IMR-90 (cell line): Measurements from ENCODE around the gene LGALS16. TPM values are rescaled to one million over a fixed set of nuclear protein-coding genes. Genes with fewer than 3 reads are reported as not detected.

Source experiments
- CEBPB ChIP-seq: IDR thresholded peaks from 2 replicates; pipeline ENCODE4 v1.6.1; 2012; ENCODE audit warnings: low read depth, low read length, improper control_type of control experiment
- microRNA-seq, 2 experiments: library from miRNA; stranded (forward) in 1 of 2; unstranded in 1 of 2; fragments of 10-50 nt in 1 of 2; fragments of <30 nt in 1 of 2; gene quantifications in 1 of 2; microRNA quantifications in 1 of 2; one replicate each; pipeline versions ENCODE3 to v1.1.0; 2013 to 2020; ENCODE audit not compliant: insufficient read depth in 1 of 2, insufficient read length in 1 of 2, unreplicated experiment in 1 of 2
- polyA plus RNA-seq, 3 experiments: library from polyadenylated mRNA; depleted of rRNA; stranded (reverse); fragments of >200 nt; gene quantifications; 2 replicates each; pipeline ENCODE4 v1.2.3, GENCODE V29; 2012; ENCODE audit warnings: low replicate concordance in 1 of 3
- small RNA-seq, 5 experiments: library from RNA; depleted of rRNA; stranded (forward); fragments of <200 nt; gene quantifications; one replicate each; pipeline ENCODE3, GENCODE V24; 2012
- total RNA-seq: library from RNA; depleted of rRNA; stranded (reverse); fragments of >200 nt; gene quantifications from 2 replicates; pipeline ENCODE4 v1.2.3, GENCODE V29; 2012; rRNA removed

LGALS16 gene
- total and polyA plus RNA-seq, 2 of the 4 experiments (the other 2 are of a cell fraction) = not detected

DNA sequence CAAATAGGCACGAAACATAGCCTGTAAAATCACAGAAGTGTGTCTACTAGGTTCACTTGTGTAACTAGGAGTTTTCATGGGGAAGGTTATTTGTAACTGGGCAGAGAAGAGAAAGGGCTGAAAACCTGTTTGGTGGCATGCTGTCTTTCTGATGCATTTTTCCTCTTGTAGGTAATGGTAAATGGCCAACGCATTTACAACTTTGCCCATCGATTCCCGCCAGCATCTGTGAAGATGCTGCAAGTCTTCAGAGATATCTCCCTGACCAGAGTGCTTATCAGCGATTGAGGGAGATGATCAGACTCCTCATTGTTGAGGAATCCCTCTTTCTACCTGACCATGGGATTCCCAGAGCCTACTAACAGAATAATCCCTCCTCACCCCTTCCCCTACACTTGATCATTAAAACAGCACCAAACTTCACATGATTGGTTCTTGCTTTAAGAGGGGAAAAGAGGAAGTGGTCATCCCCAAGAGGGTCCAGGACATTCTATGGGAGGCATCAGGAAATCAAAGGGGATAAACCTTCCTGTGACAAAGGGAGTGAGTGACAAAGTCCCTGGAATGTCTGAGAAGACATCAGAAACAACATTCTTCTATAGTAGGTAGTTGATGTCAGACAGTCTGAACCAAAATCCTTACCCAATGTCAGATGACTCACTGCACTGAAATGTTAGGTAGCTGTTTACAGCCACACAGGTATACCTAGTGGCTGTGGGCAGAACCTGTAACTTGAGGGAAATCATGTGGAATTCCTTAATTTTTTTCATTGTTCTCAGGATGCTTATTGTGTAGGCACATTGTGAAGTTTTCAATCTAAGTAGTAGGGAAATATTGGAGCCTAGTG lies 53.5 kb downstream of the LGALS16 start (continued):
- TF ChIP-seq CEBPB = no peak

Small RNA genes lying within 50 kb of the gene (microRNA-seq; reads per million reads assigned to microRNA genes)
- not detected for gene AC005176.2 (ENCODE audit: insufficient read depth, insufficient read length)
- gene RPS29P27 (ENCODE audit: insufficient read depth, insufficient read length) = not detected
- not detected for gene RPS29P30 (ENCODE audit: insufficient read depth, insufficient read length)

Small RNA genes lying within 50 kb of the gene (small RNA-seq; reads per million reads assigned to genes)
- gene AC005176.2 = 0 reads per million in 5 experiments
- gene RPS29P27 = 0 reads per million in 5 experiments
- 0 reads per million in 5 experiments for gene RPS29P30

Other genes with a start within 250 kb of the LGALS16 start
- 1.4 and 3.1 TPM in 2 replicates for gene ZFP36, start 249.1 kb upstream of the LGALS16 start, total RNA-seq
- gene ZFP36, start 249.1 kb upstream of the LGALS16 start, polyA plus RNA-seq (2012; rRNA removed) = 45.0 and 50.5 TPM in 2 replicates
- gene PLEKHG2, start 243.2 kb upstream of the LGALS16 start, total RNA-seq = 6.5 and 7.8 TPM in 2 replicates
- 28.3 and 33.2 TPM in 2 replicates for gene PLEKHG2, start 243.2 kb upstream of the LGALS16 start, polyA plus RNA-seq (2012; rRNA removed)
- 320 and 410 TPM in 2 replicates for gene RPS16, start 220.0 kb upstream of the LGALS16 start, total RNA-seq
- gene RPS16, start 220.0 kb upstream of the LGALS16 start, polyA plus RNA-seq (2012; rRNA removed) = 3,500 and 3,524 TPM in 2 replicates
- 75.3 and 86.9 TPM in 2 replicates for gene SUPT5H, start 210.3 kb upstream of the LGALS16 start, total RNA-seq
- gene SUPT5H, start 210.3 kb upstream of the LGALS16 start, polyA plus RNA-seq (2012; rRNA removed) = 116 and 117 TPM in 2 replicates
- gene TIMM50, start 175.1 kb upstream of the LGALS16 start, total RNA-seq = 52.0 and 53.3 TPM in 2 replicates
- gene TIMM50, start 175.1 kb upstream of the LGALS16 start, polyA plus RNA-seq (2012; rRNA removed) = 76.8 and 89.9 TPM in 2 replicates
- 0.28 and 0.36 TPM in 2 replicates for gene DLL3, start 157.0 kb upstream of the LGALS16 start, total RNA-seq
- gene DLL3, start 157.0 kb upstream of the LGALS16 start, polyA plus RNA-seq (2012; rRNA removed) = 1.3 and 1.9 TPM in 2 replicates
- not detected in 2 replicates for gene SELENOV, start 140.8 kb upstream of the LGALS16 start, total RNA-seq
- gene SELENOV, start 140.8 kb upstream of the LGALS16 start, polyA plus RNA-seq (2012; rRNA removed) = not detected in 2 replicates
- 2.7 and 4.2 TPM in 2 replicates for gene EID2B, start 123.1 kb upstream of the LGALS16 start, total RNA-seq
- gene EID2B, start 123.1 kb upstream of the LGALS16 start, polyA plus RNA-seq (2012; rRNA removed) = 2.3 and 2.5 TPM in 2 replicates
- gene EID2, start 115.8 kb upstream of the LGALS16 start, total RNA-seq = 5.7 and 6.9 TPM in 2 replicates
- gene EID2, start 115.8 kb upstream of the LGALS16 start, polyA plus RNA-seq (2012; rRNA removed) = 9.8 and 10.4 TPM in 2 replicates
- not detected in 2 replicates for gene LGALS13, start 53.4 kb upstream of the LGALS16 start, total RNA-seq
- not detected in 2 replicates for gene LGALS13, start 53.4 kb upstream of the LGALS16 start, polyA plus RNA-seq (2012; rRNA removed)
- gene LGALS14, start 48.6 kb downstream of the LGALS16 start, total RNA-seq = not detected in 2 replicates
- not detected in 2 replicates for gene LGALS14, start 48.6 kb downstream of the LGALS16 start, polyA plus RNA-seq (2012; rRNA removed)
- not detected in 2 replicates for gene CLC, start 82.1 kb downstream of the LGALS16 start, total RNA-seq
- gene CLC, start 82.1 kb downstream of the LGALS16 start, polyA plus RNA-seq (2012; rRNA removed) = not detected in 2 replicates
- gene LEUTX, start 122.9 kb downstream of the LGALS16 start, total RNA-seq = not detected in 2 replicates
- not detected in 2 replicates for gene LEUTX, start 122.9 kb downstream of the LGALS16 start, polyA plus RNA-seq (2012; rRNA removed)
- 2.7 and 3.6 TPM in 2 replicates for gene DYRK1B, start 178.2 kb downstream of the LGALS16 start, total RNA-seq
- gene DYRK1B, start 178.2 kb downstream of the LGALS16 start, polyA plus RNA-seq (2012; rRNA removed) = 10.2 and 11.4 TPM in 2 replicates
- 211 and 259 TPM in 2 replicates for gene FBL, start 190.5 kb downstream of the LGALS16 start, total RNA-seq
- 405 and 446 TPM in 2 replicates for gene FBL, start 190.5 kb downstream of the LGALS16 start, polyA plus RNA-seq (2012; rRNA removed)